HG02970 (cell line): ENCODE results near the gene HLA-DMA.

Experiments
- ATAC-seq: cut with Tn5 transposase; IDR thresholded peaks from one replicate; pipeline ENCODE4 v1.9.1; 2021; ENCODE audit warnings: mild to moderate bottlenecking, moderate library complexity, moderate number of reproducible peaks; ENCODE audit not compliant: unreplicated experiment, low FRiP score

The HLA-DMA gene

GRCh38 chr6:32975886-32976285 is 23.0 kb upstream of the HLA-DMA start:
- no peak for ATAC-seq

GRCh38 chr6:32974541-32975308 is 21.8 kb upstream of the HLA-DMA start:
- no peak for ATAC-seq

GRCh38 chr6:32974016-32974333 is 21.1 kb upstream of the HLA-DMA start:
- ATAC-seq, result no peak

GRCh38 chr6:32973144-32974015 is 20.5 kb upstream of the HLA-DMA start:
- ATAC-seq, result no peak

DNA sequence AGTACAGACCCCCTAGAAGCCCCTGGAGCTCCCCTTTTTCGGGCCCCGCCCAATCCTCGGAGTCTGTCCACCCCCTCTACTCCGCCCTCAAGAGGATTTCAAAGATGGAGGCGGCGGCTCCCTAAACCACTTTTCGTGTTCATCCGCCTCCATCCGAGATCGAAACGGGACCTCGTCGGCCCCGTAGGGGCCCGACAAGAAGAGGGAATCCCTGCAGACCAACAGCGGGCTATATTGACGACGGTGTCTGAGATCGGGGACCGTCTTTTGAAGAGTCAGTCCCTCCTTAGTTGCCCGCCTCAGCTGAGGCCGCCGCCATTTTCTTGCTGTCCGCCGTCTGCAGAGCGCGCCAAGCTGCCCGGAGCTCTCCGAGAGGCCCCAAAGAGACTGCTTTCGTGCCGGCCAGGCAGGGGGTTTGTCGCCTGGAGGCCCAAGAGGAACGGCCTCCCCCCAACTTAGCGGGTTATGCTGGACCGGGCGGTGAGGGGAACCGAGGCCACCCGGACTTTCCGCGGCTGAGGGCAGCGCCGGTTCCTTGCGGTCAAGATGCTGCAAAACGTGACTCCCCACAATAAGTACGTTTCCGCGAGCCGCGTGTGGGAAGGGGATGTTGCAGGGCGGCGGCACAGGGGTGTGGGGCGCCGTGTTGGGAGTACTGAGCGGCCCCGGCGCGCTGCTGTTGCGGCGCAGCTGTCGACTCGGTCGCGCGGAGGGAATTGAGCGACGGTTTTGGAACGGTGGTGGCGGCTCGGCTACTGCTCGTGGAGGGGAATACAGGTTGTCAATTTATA is 19.7 kb upstream of the HLA-DMA start:
- peak; percentile 5 for ATAC-seq

- peak; percentile 47 for ATAC-seq
These were observed 18.9 kb upstream of the HLA-DMA start for GRCh38 chr6:32971581-32972352.

DNA sequence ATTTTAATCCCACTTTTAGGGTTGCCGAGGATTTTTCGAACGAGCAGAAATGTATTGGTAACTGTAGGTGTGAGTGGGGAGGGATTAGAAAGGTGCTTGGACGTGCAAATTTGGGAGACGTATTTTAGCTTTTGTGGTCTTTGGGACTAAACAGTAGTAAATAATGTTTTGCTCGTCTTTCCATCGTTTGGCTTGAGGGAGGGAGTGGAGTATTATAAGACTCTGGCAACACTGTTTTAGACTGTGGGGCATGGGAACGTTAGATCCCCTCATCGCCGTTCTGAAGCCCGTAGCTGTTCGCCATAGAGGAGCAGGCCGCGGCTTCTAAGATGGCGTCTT is 18.3 kb upstream of the HLA-DMA start:
- ATAC-seq, result no peak

DNA sequence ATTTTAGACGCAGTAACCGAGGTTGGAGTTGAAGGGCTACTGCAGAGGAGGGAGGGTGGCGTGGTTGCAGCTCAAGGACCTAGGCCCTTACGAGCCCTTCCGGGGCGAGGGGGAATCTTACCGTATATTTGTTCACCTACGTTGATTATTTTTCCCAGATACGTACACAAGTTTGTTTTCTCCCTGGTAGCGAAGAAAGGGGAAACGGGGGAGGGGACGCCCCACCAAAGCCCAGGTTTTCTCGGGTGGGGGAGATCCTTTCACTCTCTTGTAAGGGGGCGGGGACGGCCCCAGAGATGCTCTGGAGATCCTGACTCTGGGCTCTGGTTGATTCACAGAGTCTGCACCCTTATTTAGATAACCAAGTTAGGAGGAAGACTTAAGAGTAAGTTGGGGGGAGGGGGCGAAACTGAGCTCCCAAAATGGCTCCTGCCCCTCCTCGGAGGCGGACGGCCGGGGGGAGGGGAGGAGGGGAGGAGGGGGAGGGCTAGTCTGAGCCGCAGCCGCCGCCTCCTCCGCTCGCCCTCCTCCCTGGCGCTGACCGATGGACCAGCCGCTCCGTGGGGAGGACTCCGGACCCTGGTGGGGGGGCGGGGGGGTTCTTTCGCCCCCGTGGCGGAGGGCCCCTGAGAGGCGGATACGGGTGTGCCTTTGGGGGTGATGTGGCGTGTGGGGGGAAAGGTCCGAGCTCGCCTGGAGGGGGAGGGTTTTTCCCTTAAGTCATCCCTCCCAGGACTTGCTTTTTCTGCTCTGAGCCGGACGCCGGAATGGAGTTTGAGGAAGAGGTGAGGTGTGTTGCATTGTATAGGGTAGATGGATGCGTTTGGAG is 17.7 kb upstream of the HLA-DMA start:
- ATAC-seq, result no peak

DNA sequence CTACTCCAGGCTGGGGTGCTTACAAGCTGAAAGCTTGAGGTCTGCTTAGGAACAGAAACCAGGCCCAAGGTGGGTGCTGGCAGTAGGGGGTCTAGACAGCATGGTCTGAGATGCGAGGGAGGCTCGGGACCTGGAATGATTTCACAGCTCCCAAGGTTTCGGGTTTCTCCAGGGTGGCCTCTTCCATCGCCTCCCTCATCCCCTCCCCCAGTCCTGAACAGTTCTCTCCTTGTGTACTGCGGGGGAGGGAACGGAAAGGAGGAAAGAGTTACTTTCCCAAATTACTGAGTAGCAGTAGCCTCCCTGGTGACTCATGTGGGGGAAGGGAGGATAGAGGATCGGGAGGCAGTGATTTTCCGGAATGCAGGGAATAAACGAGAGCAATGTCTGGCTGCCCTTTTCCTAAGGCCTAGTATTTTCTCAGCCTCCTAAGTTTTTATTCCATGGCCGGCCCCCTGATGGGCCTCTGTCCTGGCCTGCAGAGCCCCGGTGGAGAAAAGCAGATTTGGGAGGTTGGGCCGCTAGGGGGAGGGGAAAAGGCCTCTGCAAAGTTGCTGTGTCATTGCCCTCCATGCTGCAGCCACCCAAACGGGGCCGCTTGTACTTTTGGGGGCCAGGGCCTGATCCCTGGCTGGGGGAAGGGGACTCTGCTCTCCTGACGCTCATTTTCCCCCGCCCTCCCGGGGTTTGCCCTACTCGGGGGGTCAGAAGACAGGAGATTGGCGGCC is 17.0 kb upstream of the HLA-DMA start:
- ATAC-seq, result no peak

DNA sequence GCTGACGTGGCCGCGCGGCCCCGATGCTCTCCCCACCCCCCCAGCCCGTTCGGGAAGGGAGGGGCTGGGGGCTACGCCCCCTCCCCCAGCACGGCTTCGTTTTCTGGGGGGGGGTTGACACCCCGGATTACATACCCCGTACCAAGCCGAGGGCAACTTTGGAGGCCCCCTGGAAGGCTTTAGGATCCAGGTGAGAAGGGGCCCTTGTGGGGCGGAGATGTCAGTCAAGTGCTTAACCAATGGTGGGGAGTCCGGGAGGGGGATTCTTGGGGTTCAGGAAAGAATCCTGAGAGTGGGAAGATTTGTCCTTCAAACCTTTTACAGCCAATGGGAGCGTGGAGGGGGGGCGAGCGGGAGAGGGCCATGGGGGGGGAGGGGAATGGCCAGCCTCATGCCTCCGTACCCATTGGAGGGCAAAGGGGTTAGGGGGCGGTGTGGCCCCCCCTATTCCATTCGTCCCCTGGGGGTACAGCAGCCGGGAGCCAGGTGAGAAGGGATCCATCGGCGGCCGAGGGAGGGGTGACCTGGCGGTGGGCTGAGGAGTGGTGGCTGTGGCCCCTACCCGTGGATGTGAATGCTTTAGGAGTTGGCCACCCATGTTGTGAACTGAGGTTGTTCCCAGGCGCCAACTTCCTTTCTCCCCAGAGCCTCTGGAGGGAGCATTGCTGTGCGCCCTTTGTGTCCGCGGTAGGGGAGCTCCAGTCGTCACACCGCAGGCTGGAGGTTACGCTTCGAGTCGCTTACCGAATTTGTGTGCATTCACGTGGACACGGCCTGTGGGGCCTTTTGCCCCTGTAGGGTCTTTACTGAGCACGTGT is 16.2 kb upstream of the HLA-DMA start:
- ATAC-seq, result no peak

DNA sequence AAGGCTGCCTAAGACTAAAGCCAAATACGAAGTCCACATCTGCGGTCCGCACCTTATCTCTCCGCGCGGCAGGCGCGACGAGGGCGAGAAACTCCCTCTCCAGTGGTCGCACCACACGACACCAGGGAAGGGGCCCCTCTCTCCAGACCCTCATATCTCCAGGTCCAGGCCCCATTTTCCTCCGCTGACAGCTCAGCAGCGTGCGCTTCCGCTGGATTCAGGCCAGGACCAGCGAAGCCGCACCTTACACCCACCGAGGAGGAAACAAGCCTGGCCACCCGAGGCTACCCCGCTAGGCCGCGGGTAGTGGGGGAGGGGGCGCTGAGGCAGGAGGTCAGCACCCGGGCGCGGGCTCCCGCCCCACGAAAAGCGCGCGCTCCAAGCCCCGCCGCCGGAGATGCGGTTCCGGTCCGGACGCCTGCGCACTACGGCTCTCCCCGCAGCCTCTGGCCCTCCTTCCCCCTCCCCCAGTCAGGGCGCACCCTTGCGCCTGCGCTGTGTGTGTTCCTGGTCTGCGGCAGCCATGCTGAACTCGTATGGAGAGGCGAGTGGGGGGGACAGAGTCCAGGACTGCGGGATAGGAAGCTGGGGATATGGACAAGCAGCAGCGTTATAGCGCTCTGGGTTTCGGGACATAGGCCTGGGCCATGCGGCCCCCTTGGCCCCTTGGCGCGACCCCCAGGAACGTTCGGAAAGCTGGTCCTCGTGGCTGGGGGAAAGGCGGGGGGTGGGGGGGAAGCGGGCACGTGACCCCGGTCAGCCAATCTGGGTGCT is 15.4 kb upstream of the HLA-DMA start, which contains the start of gene BRD2:
BRD2 (plus strand) TSS at position 502 of the 774 bp plus-strand sequence. CDS start 4,305 bp downstream, outside the sequence.
- peak; percentile 31 for ATAC-seq

DNA sequence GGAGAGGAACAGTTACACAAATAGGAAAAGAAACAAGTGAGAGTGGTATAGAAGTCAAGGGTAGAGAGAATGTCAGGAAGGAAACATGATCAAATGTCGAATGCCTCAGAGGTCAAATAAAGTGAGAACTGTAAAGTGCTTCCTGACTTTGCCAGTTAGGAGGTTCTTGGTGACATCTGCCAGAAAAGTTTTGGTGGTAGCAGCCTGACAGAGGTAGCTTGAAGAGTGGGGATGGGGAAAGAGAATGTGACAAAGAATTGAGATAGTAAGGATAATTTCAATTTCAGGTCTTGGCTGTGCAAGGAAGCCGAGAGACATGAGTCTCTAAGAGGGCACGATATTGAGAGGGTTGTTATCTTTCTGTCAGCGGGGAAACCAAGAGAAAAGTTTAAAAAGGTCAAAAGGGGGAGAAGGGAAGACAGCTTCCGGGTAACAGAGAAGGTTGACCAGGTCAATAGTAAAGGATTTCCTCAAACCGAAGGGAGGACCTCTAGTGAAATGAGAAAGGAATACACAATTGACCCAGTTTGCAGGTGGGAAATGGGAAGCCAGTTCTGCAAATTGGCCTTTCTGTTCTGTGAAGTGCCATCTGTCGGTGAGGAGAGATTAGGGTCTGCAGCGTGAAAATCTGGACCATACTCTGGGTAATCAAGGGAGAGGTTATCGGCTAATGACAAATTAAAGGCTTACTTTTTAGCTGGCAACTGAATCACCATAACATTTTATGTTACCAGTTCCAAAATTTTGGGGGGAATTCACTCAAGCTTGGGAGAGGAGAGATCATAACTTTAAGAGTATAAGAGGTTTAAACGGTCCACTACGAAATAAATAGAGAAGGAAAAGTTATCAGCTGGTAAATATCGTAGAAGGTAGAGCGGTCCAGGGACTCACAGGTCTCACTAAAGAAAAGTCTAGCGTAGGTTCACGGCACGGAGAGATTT is 14.5 kb upstream of the HLA-DMA start:
- ATAC-seq, result no peak

GRCh38 chr6:32964776-32965175 is 11.9 kb upstream of the HLA-DMA start:
- ATAC-seq, result no peak

DNA sequence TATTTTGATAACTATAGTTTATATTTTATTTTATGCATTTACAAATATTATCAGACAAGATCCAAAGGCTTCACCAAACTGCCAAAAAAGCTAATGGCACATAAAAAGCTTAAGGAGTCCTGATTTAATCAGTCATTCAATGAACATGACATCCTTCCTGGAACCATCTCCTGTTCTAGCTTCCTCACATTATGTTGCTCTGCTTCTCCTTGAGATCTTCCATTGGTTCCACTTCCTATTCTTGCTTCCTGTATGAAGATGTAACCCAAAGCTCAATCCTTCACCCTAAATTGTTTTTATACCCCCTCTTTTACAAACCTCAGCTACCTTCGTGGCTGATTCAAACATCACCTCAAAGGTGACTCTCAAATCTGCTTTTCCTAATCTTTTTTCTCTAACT is 11.0 kb upstream of the HLA-DMA start:
- no peak for ATAC-seq

- no peak for ATAC-seq
These were observed 9.4 kb upstream of the HLA-DMA start for GRCh38 chr6:32962213-32962826.

- ATAC-seq, result no peak
These were observed 7.7 kb upstream of the HLA-DMA start for GRCh38 chr6:32960563-32960962.
